PC-9 (cell line): ENCODE data around the gene SETBP1.

Experiments
- CTCF ChIP-seq: fragments of 200-600 bp; sonication (generic); conservative IDR thresholded peaks from 2 replicates; pipeline ENCODE4 v1.6.1; 2017; ENCODE audit warnings: mixed run types, antibody characterized with exemption, mild to moderate bottlenecking, moderate library complexity
- EZH2 ChIP-seq: fragments of 200-600 bp; sonication (generic); IDR thresholded peaks from 2 replicates; pipeline ENCODE4 v1.8.0; 2017; ENCODE audit warnings: antibody characterized with exemption, low read depth

DNA sequence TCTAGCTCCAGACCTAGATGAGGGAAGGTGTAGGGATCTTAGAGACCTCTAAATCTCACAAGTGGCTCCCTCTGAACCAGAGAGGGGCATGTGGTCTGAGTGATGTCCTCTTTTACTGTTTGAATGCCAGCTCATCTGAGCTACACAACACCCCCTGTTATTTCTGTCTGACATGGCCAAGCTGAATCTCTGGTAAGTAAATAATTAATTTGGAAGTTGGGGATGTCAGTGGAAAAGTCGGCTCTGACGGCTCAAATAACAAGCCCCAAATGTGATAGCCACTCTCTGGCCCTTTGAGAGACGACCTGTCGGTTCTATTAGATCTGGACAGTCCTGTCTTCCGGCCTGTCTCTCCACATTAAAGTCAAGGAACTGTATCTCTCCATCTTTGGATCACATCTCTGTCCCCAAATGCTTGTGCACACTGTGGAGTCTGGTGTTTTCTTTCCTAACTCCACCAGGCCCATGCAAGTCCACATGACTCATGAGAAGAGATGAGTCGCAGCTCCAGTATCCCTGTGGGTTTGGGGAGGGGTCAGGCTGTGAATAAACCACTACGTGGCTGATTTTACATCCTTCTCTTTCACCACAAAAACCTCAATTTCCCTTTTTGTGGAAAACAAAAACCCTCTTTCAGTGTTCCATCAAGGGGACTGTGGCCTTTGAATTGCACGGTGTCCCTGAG lies 52.5 kb downstream of the SETBP1 start:
- TF ChIP-seq EZH2, result no peak
- no peak for TF ChIP-seq CTCF
